Mammary epithelial cell (primary cell): ENCODE results near the gene AKR1A1.

ENCODE experiments used
- CTCF ChIP-seq, 2 donors: IDR thresholded peaks in 1 of 2; conservative IDR thresholded peaks in 1 of 2; 2 replicates each; pipeline ENCODE4 v1.5.1; 2011 to 2012; ENCODE audit warnings: inconsistent platforms in 2 of 2, low read length in 2 of 2, mild to moderate bottlenecking in 2 of 2, control low read depth in 1 of 2, low read depth in 1 of 2; ENCODE audit not compliant: insufficient read depth in 1 of 2; ENCODE audit errors: extremely low read depth in 1 of 2
- EZH2 ChIP-seq: IDR thresholded peaks from 2 replicates; pipeline ENCODE4 v1.6.1; 2012; ENCODE audit warnings: low read length, inconsistent platforms, borderline replicate concordance

GRCh38 chr1:45518910-45519309, 31.7 kb upstream of the AKR1A1 start:
- TF ChIP-seq CTCF (conservative IDR thresholded peaks at IDR 0.05 in 1 of 2, IDR thresholded peaks at IDR 0.05 in 1 of 2; ENCODE audit: extremely low read depth in 1 of 2, insufficient read depth in 1 of 2, low read depth in 1 of 2, low read length in 2 of 2) (no peak), EZH2 (no peak)
